HEK293T (cell line): ENCODE measurements around the gene NUMB.

Source experiments
- CTCF ChIA-PET: fragments of 350-600 bp; formaldehyde crosslinking; extraction: SDS; loops from one replicate; lab custom pipeline; 2021; ENCODE audit warnings: antibody characterized with exemption, inconsistent platforms; lab: Yijun Ruan, JAX
- POLR2A ChIA-PET: fragments of 350-600 bp; formaldehyde crosslinking; extraction: SDS; loops from one replicate; lab custom pipeline; 2020; ENCODE audit warnings: antibody characterized with exemption, inconsistent platforms; lab: Yijun Ruan, JAX
- DNase-seq: peaks from one replicate; pipeline ENCODE4 v3.0.0; 2012; ENCODE audit warnings: mixed read lengths; ENCODE audit errors: extremely low spot score
- ARNT ChIP-seq: fragments of 450-650 bp; IDR thresholded peaks from 2 replicates; pipeline ENCODE4 v1.6.1; 2017; ENCODE audit warnings: mild to moderate bottlenecking
- BHLHE40 ChIP-seq: fragments of 450-650 bp; IDR thresholded peaks from 2 replicates; pipeline ENCODE4 v1.6.1; 2016; ENCODE audit warnings: mild to moderate bottlenecking, moderate library complexity, borderline replicate concordance
- CTBP1 ChIP-seq: fragments of 450-650 bp; IDR thresholded peaks from 2 replicates; pipeline ENCODE4 v1.6.1; 2016; ENCODE audit warnings: borderline replicate concordance
- ELF4 ChIP-seq: fragments of 450-650 bp; IDR thresholded peaks from 2 replicates; pipeline ENCODE4 v1.6.1; 2017; ENCODE audit warnings: antibody characterized with exemption
- FOXA1 ChIP-seq: fragments of 450-650 bp; IDR thresholded peaks from 2 replicates; pipeline ENCODE4 v1.6.1; 2016; ENCODE audit warnings: mild to moderate bottlenecking
- FOXK2 ChIP-seq: fragments of 450-650 bp; IDR thresholded peaks from 2 replicates; pipeline ENCODE4 v1.6.1; 2016; ENCODE audit warnings: mild to moderate bottlenecking
- FOXM1 ChIP-seq: fragments of 450-650 bp; IDR thresholded peaks from 2 replicates; pipeline ENCODE4 v1.6.1; 2017; ENCODE audit warnings: mild to moderate bottlenecking, borderline replicate concordance
- HDGF ChIP-seq: fragments of 450-650 bp; IDR thresholded peaks from 2 replicates; pipeline ENCODE4 v1.6.1; 2017; ENCODE audit warnings: antibody characterized with exemption, borderline replicate concordance
- L3MBTL2 ChIP-seq: fragments of 450-650 bp; conservative IDR thresholded peaks from 2 replicates; pipeline ENCODE4 v1.6.1; 2016; ENCODE audit warnings: mild to moderate bottlenecking
- LEF1 ChIP-seq: fragments of 450-650 bp; IDR thresholded peaks from 2 replicates; pipeline ENCODE4 v1.6.1; 2017; ENCODE audit warnings: mild to moderate bottlenecking, borderline replicate concordance
- NFRKB ChIP-seq: fragments of 450-650 bp; IDR thresholded peaks from 2 replicates; pipeline ENCODE4 v1.6.1; 2016; ENCODE audit warnings: mild to moderate bottlenecking, moderate library complexity
- SP1 ChIP-seq: fragments of 450-650 bp; IDR thresholded peaks from 2 replicates; pipeline ENCODE4 v1.6.1; 2017
- SUZ12 ChIP-seq: fragments of 450-650 bp; IDR thresholded peaks from 2 replicates; pipeline ENCODE4 v1.6.1; 2016; ENCODE audit warnings: mild to moderate bottlenecking
- TARDBP ChIP-seq: fragments of 450-650 bp; IDR thresholded peaks from 2 replicates; pipeline ENCODE4 v1.6.1; 2016
- ZNF384 ChIP-seq: fragments of 450-650 bp; IDR thresholded peaks from 2 replicates; pipeline ENCODE4 v1.6.1; 2016
- TF ChIP-seq, protein P1 (sequence below): fragments of 450-650 bp; IDR thresholded peaks from 2 replicates; pipeline ENCODE4 v1.6.1; 2016

NUMB gene

DNA sequence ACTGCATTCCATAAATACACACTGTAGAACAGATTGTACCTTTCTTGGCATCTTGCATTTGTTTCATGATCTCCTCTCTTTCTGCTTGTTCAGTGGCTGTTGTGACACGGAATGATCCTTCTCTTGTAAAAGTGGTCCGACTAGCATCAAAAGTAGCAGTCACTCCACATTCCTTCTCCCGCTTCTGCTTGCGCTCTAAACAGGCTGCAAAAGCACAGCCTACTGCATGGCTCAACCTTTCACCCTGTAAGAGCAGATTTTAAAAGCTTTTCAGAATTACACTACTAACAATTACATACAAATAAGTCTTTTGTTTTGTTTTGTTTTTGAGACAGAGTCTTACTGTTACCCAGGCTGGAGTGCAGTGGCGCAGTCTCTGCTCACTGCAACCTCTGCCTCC lies 171.3 kb downstream of the NUMB start:
- ChIA-PET CTCF (interaction anchor here (1.3 kb wide), 1 partner anchor 8 kb away, joined by 5 read pairs; no protein-coding TSS in a partner anchor), POLR2A (no interaction called here)
- TF ChIP-seq BHLHE40 (no peak), FOXA1 (no peak), SP1 (no peak), FOXK2 (no peak), FOXM1 (no peak), NFRKB (no peak), CTBP1 (no peak), LEF1 (no peak), SUZ12 (no peak)
- DNase-seq, result no peak

DNA sequence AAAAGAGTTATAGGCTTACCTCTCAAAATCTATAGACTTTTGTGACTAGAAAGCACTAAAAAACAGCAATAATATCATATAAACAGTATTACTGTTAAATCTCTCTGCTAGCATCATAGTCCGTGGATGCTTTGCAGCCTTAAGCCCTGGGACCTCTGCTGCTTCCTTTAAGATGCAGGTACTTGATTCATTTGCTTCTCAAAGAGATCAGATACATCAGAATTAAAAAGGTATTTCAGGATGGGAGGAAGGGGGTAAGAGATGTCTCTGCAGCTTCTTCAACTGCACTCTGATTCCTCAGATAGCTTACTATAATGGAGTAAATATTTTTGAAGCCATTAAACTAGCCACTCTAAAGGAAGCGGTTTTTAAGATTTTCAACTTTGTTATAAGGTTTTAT lies 171.7 kb downstream of the NUMB start:
- TF ChIP-seq LEF1 (no peak), ZNF384 (no peak), BHLHE40 (no peak), FOXM1 (no peak), FOXK2 (no peak), L3MBTL2 (no peak), ELF4 (no peak), NFRKB (no peak)
- no peak for DNase-seq
- ChIA-PET POLR2A (no interaction called here), CTCF (interaction anchor here (1.3 kb wide), 1 partner anchor 9 kb away, joined by 5 read pairs; no protein-coding TSS in a partner anchor)

DNA sequence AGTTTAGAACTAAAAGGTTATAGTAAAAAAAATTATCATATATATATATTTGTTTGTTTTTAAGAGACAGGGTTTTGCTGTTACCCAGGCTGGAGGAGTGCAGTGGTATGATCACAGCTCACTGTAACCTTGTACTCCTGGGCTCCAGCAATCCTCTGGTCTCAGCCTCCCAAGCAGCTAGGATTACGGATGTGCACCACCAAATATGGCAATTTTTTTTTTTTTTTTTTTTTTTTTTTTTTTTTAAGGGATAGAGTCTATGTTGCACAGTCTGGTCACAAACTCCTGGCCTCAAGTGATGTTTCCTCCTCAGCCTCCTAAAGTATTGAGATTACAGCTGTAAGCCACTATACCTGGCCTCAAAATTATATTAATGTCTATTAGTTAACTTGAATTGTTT lies 172.4 kb downstream of the NUMB start:
- TF ChIP-seq SP1 (no peak), FOXK2 (no peak), TARDBP (no peak), FOXM1 (no peak)
- POLR2A ChIA-PET, result no interaction called here
- no peak for DNase-seq
- CTCF ChIA-PET, result interaction anchor here (0.7 kb wide), 1 partner anchor 23 kb away, joined by 3 read pairs; no protein-coding TSS in a partner anchor

DNA sequence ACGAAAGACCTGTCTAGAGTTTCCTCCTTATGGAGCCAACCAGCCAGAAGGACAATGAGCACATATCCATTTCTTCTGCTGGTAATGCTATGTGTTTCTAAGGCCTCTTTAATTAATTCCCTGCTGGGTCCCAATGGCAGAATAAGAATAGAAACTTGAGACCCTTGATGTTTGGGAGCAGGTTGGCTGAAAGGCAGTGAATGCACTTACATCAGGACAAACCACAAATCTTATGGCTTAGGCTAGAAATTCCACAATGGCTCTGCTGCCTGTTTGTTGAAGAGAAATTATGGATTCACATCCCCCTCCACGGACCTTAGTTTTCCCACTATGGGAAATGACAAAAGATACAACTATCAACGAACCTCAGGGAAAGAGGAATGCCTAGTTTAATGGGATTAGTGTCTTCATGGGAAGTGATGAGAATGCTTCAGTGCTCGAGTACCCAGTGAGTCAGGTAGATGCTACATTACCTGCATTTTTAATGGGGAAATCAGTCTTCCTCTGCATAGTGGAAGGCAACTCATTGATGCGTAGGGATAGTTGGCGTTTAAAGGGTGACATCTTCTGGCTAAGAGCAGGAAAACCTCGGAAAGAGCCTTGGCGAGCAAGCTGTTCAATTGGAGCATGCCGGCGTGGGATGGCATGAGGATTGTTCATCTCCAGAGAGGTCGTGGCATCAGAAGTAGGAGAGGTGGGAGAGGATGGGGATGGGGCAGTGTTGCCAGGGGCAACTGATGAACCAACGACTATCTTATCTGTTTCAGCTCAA lies 174.6 kb downstream of the NUMB start:
- POLR2A ChIA-PET, result interaction anchor here (0.9 kb wide), 1 partner anchor 55 kb away, joined by 3 read pairs; no protein-coding TSS in a partner anchor
- TF ChIP-seq, protein P1, sequence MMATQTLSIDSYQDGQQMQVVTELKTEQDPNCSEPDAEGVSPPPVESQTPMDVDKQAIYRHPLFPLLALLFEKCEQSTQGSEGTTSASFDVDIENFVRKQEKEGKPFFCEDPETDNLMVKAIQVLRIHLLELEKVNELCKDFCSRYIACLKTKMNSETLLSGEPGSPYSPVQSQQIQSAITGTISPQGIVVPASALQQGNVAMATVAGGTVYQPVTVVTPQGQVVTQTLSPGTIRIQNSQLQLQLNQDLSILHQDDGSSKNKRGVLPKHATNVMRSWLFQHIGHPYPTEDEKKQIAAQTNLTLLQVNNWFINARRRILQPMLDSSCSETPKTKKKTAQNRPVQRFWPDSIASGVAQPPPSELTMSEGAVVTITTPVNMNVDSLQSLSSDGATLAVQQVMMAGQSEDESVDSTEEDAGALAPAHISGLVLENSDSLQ, result no peak
- TF ChIP-seq ZNF384 (no peak), BHLHE40 (no peak), NFRKB (no peak), L3MBTL2 (no peak), TARDBP (no peak), SUZ12 (no peak), LEF1 (no peak)
- CTCF ChIA-PET, result interaction anchor here (0.6 to 2.1 kb wide), 3 partner anchors 12 to 188 kb away, joined by 3 to 7 read pairs (median 3); no protein-coding TSS in a partner anchor
- DNase-seq, result no peak

DNA sequence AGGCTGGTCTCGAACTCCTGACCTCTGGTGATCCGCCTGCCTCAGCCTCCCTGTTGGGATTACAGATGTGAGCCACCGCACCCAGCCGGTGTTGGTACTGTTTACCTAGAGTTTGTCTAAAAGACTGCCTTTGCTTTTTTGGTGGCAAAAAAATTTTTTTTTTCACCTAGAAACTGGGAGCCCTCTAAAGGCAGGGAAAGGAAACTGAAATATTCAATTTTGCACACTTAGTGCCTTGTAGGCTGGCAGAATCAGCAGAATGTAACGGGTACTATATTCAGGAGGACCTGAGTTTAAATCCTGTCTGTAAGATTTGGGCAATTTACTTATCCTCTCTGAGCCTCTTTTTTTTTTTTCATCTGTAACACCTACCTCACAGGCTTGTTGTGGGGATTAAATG lies 177.4 kb downstream of the NUMB start:
- CTCF ChIA-PET, result no interaction called here
- no peak for DNase-seq
- POLR2A ChIA-PET, result no interaction called here
- no peak for TF ChIP-seq TARDBP
- TF ChIP-seq NFRKB, result no peak
- TF ChIP-seq ELF4, result no peak
- no peak for TF ChIP-seq BHLHE40
- TF ChIP-seq FOXA1, result no peak
- no peak for TF ChIP-seq LEF1
- TF ChIP-seq FOXK2, result no peak
- TF ChIP-seq L3MBTL2, result no peak
- TF ChIP-seq HDGF, result no peak
- no peak for TF ChIP-seq ARNT
- TF ChIP-seq CTBP1, result no peak
- TF ChIP-seq, protein P1, result no peak
- no peak for TF ChIP-seq SUZ12
- TF ChIP-seq SP1, result no peak
- TF ChIP-seq FOXM1, result no peak

DNA sequence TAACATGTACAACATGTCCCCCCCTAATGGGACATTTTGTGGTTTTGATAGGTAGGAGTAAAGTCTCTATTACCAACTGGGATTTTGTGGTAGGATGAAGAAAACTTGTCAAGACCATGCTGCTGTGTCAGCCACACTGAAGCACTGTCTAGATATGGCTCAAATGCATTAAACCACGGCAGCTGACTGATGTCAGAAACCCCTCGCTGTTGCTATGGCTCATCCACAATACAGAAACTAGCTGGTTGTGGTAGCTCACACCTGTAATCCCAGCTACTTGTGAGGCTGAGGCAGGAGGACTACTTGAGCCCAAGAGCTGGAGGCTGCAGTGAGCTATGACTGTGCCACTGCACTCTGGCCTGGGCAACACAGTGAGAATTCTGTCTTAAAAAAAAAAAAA lies 181.0 kb downstream of the NUMB start:
- DNase-seq, result no peak
- TF ChIP-seq SP1 (no peak), BHLHE40 (no peak), FOXK2 (no peak), FOXA1 (no peak), SUZ12 (no peak)
- TF ChIP-seq, protein P1, result no peak
- CTCF ChIA-PET, result interaction anchor here (0.6 to 0.7 kb wide), 2 partner anchors 33 to 772 kb away, joined by 3 to 5 read pairs; no protein-coding TSS in a partner anchor
- POLR2A ChIA-PET, result no interaction called here
